HG02840 (cell line): ENCODE results near the gene AOX1.
"Not testable (repeated sequence)": the region's sequence is repeated elsewhere in the genome, so short reads cannot be mapped to it uniquely, and the experiment has no call there.

Source experiments
- ATAC-seq: cut with Tn5 transposase; IDR thresholded peaks from one replicate; pipeline ENCODE4 v1.9.1; 2021; ENCODE audit warnings: mild to moderate bottlenecking, moderate library complexity, moderate number of reproducible peaks; ENCODE audit not compliant: unreplicated experiment, low FRiP score

Gene AOX1

DNA sequence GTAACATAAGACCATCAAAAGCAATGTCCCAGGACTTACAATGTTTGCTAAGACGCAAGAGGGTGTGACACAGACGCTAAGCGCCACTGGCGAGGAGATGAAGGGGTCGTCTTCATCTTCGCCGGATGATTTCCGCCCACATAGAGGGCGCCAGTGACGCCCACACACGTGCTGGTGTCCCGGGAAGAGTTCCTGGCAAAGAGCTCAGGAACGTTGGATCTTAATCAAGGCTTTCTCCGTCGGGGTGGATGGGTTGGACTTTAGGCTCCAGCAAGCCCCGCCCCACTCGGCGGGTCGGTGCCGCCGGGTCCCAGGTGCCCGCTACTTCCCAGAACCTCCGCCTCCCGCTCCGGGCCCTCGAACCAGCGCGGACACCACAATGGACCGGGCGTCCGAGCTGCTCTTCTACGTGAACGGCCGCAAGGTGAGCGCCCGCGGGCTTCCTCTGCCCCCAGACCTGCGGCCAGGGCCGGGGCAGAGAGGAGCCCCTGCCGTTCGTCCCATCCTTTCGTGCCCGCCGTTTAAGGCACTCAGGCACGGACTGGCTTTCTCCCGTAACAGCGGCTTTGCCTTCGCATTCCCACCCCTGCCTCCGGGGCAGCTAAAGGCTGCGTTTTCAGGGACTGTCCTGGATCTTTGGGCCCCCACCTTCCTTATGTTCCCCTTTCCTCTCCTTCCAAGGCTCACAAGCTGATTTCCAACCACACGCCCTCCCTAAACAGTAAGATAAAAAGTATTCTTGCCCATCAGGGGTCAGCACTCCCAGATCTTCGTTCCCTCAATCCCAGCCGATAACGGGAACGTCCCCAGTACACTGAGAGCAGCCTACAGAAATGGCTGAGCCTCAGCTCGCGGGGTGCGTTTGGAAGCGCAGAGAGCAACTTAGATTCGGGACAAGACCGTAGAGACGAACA lies at the start of gene AOX1:
Gene AOX1, plus strand, starts transcription at position 285 of the 914 bp plus-strand sequence. Its CDS starts 95 bp downstream, at position 380.
- no peak for ATAC-seq

DNA sequence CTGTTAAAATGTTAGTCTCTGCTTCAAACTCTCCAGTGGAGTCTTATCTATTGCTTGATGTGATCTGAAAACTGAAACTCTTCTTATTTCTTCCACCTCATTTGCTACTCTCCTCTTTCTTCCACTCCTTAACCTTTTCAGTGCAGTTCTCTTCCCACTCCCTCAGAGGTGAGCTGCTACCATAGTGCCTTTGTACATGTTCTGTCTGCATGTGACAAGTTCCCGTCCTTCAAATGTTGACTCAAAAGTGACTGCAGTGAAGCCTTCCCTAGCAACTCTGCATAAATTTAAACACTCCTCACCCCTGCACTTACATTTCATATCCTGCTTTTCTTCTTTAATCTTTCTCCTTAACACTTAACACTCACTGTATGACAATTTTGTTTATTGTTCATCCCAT lies 47.7 kb upstream of the AOX1 start:
- ATAC-seq = no peak

DNA sequence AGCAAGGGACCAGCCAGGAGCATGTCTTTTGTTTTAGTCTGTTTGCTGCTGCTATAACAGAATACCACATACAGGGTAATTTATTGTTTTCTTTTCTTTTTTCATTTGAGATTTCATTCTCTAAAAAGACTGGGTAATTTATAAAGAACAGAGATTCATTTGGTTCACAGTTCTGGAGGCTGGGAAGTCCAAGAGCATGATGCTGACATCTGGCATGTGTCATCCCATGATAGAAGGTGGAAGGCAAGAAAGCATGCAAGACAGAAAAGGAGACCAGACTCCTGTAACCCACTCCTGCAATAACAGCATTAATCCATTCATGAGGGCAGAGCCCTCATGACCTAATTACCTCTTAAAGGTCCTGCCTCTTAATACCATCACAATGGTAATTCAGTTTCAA lies 45.0 kb upstream of the AOX1 start:
- no peak for ATAC-seq

DNA sequence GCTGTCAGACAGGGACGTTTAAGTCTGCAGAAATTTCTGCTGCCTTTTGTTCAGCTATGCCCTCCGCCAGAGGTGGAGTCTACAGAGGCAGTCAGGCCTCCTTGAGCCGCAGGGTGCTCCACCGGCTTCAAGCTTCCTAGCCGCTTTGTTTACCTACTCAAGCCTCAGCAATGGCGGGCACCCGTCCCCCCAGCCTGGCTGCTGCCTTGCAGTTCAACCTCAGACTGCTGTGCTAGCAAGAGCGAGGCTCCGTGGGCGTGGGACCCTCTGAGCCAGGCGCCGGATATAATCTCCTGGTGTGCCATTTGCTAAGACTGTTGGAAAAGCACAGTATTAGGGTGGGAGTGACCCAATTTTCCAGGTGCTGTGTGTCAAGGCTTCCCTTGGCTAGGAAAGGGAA lies 19.2 kb upstream of the AOX1 start:
- not testable (repeated sequence) for ATAC-seq

DNA sequence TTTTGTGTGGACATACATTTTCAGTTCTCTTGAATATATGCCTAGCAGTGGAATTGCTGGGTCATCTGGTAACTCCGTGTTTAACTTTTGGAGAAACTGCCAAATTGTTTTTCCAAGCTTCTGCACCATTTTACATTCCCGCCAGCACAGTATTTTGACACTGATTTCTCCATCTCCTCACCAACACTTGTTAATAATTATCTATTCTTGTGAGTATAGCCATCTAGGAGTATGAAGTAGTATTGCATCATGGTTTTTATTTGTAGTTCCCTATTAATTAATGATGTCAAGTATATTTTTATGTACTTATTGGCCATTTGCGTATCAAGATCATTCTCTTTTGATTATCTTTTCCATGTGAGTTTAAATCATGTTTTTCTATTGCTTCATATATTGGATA lies 17.9 kb upstream of the AOX1 start:
- ATAC-seq = no peak

DNA sequence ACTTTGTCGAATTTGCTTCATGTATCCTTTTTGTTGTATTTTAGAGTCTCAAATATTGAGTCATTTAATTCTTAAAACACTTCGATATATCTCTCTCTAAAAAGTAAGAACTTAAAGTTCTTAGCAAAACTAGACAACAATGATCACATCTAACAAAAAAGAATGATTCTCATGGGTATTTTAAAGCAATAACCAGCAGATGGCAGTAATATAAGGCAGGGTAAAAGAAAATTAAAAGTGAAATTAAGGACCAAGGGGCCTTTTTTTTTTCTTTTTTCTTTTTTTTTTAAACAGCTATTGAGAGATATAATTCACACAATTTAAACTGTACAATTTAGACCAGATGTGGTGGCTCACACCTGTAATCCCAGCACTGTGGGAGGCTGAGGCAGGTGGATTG lies 9.9 kb upstream of the AOX1 start:
- no peak for ATAC-seq

DNA sequence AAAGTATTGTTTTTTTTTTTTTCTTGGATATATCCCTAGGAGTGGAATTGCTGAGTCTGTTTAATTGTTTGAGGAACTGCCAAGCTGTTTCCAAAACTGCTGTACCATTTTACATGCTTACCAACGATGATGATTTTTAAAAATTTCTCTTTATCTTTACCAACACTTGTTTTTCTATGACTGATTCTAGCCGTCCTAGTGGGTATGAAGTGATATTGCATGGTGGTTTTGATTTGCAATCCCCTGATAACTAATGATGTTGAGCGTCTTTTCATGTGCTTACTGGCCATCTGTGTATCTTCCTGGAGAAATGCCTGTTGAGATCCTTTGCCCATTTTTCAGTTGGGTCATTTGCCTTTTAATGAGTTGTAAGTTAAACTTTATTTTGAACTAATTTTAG lies 8.8 kb upstream of the AOX1 start:
- ATAC-seq = no peak

DNA sequence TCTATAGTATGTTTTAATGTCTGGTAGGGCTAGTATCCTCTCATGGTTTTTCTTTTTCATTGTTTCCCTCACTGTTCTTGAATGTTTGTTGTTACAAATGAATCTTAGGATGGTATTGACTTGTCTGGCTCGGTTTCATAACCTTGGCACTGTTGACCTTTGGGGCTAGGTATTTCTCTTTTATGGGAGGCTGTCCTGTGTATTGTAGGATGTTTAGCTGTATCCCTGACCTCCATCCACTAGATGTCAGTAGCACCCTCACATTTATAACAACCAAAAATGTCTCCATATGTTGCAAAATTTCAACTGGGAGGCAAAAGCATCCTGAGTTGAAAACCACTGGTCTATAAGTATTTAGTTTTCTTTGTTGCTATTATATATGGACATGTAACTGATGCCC lies 7.0 kb upstream of the AOX1 start:
- no peak for ATAC-seq

DNA sequence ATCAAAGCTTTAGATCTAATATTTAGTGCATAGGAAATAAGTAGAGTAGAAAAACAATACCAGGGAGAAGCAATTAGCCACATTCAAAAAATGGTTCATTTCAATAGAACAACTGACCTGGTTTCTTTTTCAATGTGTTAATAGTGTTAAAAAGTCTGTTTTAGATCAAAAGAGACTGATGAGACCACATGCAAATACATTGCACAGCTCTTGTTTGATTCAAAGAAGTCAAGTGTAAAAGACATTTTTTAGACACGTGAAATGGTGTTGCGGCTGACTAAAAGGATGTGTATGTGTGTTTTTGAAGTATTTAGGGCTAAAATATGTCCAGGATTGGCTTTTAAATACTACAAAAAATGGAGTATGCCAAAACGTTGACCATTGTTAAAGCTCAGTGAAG lies 1.2 kb upstream of the AOX1 start:
- ATAC-seq = no peak

DNA sequence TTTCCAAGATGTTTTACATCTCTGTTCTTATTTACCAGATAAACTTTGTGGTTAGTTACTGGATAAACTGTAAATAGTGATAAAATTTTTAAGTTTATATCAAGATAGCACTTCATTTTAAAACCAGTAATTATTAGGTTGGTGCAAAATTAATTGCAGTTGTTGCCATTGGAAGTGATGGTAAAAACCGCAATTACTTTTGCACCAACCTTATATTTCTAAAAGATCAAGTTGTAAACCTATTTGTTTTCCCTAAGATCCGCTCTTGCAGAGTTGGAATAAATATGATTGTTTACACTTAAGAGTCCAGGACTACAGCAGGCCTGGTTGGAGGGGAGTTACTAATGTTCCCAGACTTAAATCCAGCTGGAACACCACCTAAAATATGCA lies 479 bp upstream of the AOX1 start:
- ATAC-seq = no peak

DNA sequence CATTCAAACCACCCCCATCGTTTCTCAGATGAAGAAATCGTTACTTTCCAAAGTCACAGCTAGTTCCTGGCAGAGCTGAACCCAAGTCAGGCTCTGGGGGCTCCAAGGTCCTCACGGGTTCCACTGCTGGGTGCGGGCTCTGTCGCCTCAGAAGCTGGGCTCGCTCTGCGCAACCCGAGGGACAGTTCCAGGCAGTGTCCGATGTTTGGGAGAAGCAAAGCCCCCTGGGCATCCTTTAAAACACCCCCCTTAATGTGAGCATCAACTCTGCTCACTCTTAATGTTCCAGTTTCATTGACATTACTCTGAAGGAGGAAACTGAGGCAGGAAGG lies 796 bp downstream of the AOX1 start:
- ATAC-seq = no peak

DNA sequence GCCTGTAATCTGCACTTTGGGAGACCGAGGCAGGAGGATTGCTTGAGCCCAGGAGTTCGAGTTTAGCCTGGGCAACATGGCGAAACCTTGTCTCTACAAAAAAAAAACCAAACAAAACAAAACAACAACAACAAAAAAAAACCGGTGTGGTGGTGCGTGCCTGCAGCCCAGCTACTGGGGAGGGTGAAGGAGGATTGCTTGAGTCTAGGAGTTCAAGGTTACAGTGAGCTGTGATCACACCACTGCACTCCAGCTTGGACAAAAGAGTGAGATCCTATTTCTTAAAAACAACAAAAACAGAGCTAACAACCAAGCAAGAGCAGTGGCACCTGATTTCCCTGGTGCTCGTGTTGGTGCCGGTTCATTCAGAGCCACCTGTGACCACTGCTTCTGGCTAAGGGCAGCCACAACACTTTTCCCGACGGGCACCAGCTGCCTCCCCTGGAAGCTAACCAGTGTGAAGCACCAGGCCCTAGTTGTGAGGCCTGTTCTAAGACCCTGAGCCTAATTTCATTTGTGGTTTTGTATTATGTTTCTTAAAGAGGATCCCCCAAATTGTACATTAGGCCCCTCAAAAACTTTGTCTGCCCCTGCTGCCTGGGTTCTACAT lies 1.3 kb downstream of the AOX1 start:
- no peak for ATAC-seq

DNA sequence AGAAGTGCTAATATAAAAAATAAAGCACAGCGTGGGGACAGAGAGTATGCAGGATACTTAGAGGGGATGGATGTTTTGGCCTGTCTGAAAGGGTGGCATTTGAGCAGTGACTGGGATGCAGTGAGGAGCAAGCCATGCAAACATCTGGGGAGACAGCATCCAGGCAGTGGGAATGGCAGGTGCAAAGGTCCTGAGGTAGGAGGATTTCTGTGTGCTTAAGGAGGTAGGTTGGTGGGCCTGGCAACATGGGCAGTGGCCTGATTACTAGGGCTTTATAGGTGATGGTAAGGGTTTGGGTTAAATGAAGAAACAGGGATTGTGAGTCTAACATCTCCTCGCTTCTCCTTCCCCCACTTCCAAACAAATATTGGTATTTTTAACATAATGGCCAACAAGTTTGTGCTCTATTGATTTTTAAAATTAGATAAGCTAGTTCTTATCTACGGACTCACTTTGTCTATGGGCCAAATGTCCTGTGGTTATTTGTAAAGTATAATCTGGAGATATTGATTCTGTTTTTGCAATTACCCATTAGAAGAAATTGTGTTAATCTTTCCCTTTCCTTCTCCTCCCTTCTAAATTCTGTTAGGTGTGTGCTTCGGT lies 2.4 kb downstream of the AOX1 start:
- no peak for ATAC-seq

DNA sequence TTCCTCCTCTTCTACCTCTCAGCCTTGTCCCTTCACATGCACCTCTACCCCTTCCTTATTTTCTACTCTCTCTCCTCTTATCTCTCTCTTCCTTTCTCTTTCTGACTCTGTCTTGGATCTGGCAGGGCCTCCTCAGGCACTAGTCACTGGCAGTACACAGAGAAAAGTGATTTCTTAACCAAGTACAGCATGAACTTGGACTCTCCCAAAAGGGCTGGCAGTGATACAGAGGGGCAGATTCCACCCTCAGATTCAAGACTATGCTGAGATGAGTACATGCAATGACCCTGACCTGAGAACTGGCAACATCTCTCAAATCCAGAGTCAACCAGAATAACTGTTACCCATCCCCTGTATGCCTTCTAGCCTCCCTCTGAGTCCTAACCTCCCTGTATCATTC lies 4.3 kb downstream of the AOX1 start:
- no peak for ATAC-seq

DNA sequence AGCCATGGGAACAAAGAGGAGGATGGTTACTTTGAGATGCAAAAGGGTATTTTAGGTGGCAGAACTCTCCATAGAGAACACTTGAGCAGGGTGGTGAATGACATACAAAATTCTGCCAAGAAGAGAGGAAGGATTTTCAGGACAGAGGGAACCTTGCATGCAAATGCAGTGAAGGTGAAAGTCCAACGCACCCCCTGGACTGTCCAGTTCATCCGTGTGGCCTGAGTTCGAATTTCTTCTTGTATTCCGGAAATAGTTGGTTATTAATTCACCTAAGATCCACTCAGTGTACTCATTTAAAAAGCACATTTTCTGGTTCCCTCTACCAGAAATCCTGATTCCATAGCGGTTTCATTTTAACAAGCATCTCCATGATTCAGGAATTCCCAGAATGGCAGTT lies 5.5 kb downstream of the AOX1 start:
- no peak for ATAC-seq

DNA sequence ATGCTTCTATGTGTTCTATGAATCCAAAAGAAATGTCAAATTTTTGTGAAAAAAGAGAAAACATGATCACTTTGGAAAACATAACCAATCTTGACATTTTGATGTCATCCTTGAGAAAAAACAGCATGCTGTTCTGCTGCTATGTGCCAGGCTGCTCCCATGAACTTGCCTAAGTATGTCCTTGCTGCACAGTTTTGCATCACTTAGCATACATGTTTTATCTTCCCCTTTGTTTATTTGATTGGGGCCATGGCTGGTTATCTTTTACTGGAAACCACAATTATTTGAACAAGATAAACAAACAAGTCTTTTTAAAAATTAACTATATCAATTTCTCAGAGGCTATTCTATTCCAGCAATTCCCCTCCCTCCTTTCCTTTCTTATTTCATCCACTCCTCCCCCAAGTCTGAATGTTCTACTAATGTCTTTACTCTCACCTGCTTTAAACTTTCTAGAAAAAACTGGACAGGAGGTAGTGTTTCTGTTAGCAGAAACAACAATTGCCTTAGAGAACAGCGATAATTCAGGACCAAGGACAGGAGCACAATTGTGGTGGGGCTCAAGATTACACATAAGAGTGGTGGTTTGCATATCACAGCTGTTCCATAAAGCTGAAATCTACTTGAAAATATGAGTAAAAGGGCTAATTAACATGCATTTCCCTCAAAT lies 6.7 kb downstream of the AOX1 start:
- no peak for ATAC-seq

DNA sequence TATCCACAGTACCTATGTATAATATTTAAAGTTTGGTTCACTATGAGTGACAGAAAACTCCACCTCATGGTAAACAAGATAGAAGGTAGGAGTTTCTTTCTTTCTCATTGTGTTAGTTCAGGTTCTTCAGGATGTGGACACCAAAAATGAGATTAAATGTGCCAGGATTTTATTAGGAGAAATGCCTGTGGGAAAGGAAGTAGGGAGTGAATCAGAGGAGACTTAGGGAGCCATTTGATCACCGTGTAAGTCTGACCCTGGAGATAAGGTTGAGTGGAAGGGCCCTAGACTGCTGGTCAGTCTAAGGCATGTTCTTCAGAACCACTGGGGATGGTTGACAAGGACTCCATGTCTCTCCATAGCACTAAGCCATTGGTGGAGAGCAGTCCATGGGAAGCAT lies 8.1 kb downstream of the AOX1 start:
- no peak for ATAC-seq

DNA sequence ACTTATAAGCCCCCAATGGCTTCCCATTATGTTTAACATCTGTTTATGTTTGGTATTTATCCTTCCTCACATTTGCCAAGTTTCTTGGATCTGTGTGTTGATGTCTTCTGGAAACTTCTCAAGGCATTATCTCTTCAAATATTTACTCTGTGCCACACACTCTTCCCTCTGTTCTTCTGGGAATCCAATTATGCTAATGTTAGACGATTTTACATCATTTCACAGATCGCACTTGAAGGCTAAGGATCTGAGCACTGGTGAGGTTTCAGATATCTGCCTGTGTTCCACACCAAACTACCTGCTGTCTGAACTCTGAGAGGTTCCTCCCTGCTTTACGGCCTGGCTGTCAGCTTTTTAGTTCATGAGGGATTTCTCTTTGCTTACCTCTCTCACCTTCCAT lies 10.1 kb downstream of the AOX1 start:
- ATAC-seq = no peak

DNA sequence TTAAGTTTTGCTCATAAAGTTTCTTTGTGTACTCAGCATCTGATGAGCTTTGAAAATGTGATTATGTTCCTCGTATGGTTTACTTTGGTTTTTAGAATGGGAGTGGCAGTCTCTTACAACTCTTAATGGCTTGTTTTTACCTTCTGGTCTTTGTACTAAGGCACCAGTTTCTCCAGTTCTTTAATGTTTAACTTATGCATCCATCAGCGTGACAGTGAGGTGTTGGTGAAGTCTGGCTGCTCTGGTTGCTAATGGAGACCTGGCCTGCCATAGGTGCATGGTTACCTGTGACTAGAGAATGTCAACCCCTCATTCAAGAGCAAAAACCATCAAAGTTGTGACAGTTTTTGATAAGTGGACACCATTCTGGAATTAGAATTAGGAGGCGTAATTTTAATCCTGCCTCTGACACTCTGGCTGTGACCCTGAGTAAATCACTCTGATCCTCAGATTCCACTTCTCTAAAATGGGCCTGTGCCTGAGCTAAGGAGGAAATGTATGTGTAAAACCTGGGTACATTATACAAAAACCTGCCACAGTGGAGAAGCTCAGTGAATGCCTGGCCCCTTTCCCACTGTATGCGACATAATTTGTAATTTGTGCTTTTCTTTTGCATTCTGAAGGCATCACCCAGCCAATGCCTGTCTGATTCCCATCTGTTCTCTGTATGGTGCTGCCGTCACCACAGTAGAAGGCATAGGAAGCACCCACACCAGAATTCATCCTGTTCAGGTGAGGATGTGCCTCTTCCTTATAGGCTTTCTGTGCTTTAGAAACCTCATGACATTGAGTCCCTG lies 11.2 kb downstream of the AOX1 start:
- ATAC-seq = no peak

DNA sequence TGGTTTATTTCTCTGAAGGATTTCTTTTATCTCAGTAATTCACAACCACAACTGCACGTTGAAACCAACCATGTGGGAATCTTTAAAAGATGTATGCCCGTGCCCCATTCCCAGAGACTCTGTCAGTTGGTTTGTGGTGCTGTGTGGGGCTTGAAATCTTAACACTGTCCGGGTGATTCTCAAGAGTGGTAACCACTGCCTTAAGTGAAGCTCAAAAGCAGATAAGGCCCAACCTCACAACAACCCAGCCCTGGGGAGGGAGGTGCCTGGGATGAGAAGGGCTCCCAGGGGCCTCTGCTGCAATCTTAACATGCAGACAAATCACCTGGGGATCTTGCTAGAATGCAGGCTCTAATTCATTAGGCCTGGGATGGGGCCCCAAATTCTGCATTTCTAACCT lies 13.4 kb downstream of the AOX1 start:
- no peak for ATAC-seq
